T-helper 2 cell treated with Interferon-gamma antibody and Interleukin-4, amounts not matched to agents 5 μg/mL and 100 μg/mL, for 36 hours (primary cell): ENCODE results near the gene AP2M1.
A peak's percentile ranks its signal among the peaks of the same experiment; 100 is the strongest.

Source experiments
- DNase-seq: peaks from one replicate; pipeline ENCODE4 v3.0.0; 2021; ENCODE audit warnings: low spot score
- H3K27ac Mint-ChIP-seq: one replicate; pipeline ENCODE4 v1.8.0; 2021; ENCODE audit warnings: mild to moderate bottlenecking, mixed read lengths
- H3K27me3 Mint-ChIP-seq: one replicate; pipeline ENCODE4 v1.8.0; 2021; ENCODE audit warnings: low read depth, mixed read lengths
- H3K36me3 Mint-ChIP-seq: one replicate; pipeline ENCODE4 v1.8.0; 2021; ENCODE audit warnings: low read depth, mixed read lengths
- H3K4me1 Mint-ChIP-seq: one replicate; pipeline ENCODE4 v1.8.0; 2021; ENCODE audit warnings: low read depth, mixed read lengths
- H3K4me3 Mint-ChIP-seq: one replicate; pipeline ENCODE4 v1.8.0; 2022; ENCODE audit warnings: mild to moderate bottlenecking, moderate library complexity, mixed read lengths
- H3K9me3 Mint-ChIP-seq: one replicate; pipeline ENCODE4 v1.8.0; 2021; ENCODE audit warnings: mixed read lengths

The AP2M1 gene

GRCh38 chr3:184174646-184175492 lies at the start of gene AP2M1:
AP2M1 (plus strand) TSS chr3:184174855; CDS start chr3:184176994, 2,139 bp downstream.
- Mint-ChIP-seq H3K27me3 (no peaks in the 10 kb centered on the region), H3K27ac (peak within 1 kb of the TSS; percentile 90), H3K4me1 (peaks cover 20% of the 10 kb centered on the region), H3K36me3 (peaks cover 35% of the 10 kb centered on the region), H3K4me3 (peak within 1 kb of the TSS; percentile 98), H3K9me3 (no peaks in the 10 kb centered on the region)
- DNase-seq = peak; percentile 99

DNA sequence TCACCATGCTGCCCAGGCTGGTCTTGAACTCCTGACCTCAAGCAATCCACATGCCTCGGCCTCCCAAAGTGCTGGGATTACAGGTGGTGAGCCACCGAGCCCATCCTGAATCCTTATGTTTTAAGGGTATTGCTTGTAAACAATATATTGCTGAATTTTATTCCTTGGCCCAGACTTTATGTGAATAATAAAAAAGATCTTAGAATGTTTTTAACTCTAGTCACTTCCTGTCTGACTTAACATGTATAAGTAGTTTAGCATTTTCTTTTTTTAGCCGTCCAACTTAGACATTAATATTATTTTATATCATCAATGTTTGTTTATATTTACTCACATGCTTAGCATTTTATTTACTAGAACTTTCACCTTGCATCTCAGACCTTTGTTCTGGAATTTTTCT lies 48.6 kb upstream of the AP2M1 start:
- Mint-ChIP-seq H3K9me3 (no peaks in the 10 kb centered on the region), H3K27me3 (peaks cover 2% of the 10 kb centered on the region), H3K36me3 (no peaks in the 10 kb centered on the region), H3K4me1 (no peaks in the 10 kb centered on the region), H3K27ac (no peak overlapping the region), H3K4me3 (no peak overlapping the region)
- no peak for DNase-seq

DNA sequence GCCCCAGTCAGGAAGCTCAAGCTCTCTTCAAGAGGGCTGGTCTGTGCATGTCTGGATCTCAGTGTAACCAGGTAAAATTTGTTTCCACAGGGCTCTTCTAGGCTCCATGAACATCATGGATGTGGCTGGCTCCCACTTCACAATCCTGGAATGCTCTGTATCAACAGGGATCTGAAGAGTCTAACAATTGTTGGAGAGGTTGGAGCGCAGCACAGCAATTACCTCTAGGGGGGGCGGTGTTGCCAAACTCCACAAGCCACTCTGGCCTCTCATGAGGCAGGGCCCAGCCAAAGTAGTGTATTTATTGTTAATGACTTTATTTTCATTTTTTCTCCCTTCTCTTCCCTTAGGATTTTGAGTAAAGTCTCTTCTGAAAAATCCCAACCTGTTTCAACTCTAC lies 45.6 kb upstream of the AP2M1 start:
- Mint-ChIP-seq H3K36me3 (no peaks in the 10 kb centered on the region), H3K27ac (no peak overlapping the region), H3K27me3 (peaks cover 7% of the 10 kb centered on the region), H3K4me1 (peaks cover 5% of the 10 kb centered on the region), H3K4me3 (no peak overlapping the region), H3K9me3 (no peaks in the 10 kb centered on the region)
- no peak for DNase-seq

- Mint-ChIP-seq H3K27me3 (peaks cover 7% of the 10 kb centered on the region), H3K36me3 (peaks cover 10% of the 10 kb centered on the region), H3K27ac (no peak overlapping the region), H3K4me1 (peaks cover 31% of the 10 kb centered on the region), H3K9me3 (no peaks in the 10 kb centered on the region), H3K4me3 (no peak overlapping the region)
- no peak for DNase-seq
Observed at GRCh38 chr3:184132945-184133344, 41.7 kb upstream of the AP2M1 start.

DNA sequence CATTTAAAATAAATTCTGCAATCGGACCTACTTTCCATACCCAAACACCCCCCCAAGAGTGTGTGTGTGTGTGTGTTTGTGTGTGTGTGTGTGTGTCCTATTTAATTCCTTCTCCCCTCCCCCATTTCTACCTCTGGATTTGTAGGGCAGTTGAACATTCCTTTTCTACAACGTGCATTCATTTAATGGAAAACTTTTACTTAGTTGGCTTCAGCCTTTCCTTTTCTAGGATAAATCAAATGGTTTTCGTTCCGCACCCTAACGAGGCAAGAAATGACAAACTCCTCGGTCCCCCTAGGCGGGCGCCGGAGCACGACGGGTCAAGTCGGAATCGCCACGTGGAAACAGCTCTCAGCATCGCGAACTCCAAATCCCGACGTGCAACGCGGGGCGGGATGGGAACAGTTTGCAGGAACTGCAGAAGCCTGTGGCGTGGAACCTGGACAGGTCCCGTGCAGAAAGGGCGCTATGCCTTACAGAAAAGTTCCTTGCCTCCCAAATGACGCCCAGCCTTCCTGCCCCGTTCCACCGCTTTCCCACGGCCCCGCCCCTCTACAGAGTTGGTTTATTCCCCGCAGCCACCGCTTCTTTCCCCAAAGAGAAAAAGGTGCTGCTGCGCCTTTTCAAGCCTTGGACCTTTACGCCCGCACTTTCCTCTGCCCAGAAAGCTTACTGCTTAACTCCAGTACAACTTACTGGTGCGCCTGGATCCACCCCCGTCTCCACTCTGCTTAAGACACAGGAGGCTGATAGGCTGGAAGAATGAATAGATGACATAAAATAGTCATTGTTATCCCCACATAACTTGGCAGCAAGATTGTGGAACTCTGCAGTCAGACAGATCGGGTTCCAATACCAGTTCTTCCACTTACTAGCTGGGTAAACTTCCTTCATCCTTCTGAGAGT lies 40.6 kb upstream of the AP2M1 start:
- peak overlapping the region; percentile 91 for H3K27ac Mint-ChIP-seq
- H3K27me3 Mint-ChIP-seq = peaks cover 4% of the 10 kb centered on the region
- no peaks in the 10 kb centered on the region for H3K9me3 Mint-ChIP-seq
- H3K4me3 Mint-ChIP-seq = peak overlapping the region; percentile 98
- peak; percentile 53 for DNase-seq
- H3K36me3 Mint-ChIP-seq = peaks cover 10% of the 10 kb centered on the region
- peaks cover 32% of the 10 kb centered on the region for H3K4me1 Mint-ChIP-seq

DNA sequence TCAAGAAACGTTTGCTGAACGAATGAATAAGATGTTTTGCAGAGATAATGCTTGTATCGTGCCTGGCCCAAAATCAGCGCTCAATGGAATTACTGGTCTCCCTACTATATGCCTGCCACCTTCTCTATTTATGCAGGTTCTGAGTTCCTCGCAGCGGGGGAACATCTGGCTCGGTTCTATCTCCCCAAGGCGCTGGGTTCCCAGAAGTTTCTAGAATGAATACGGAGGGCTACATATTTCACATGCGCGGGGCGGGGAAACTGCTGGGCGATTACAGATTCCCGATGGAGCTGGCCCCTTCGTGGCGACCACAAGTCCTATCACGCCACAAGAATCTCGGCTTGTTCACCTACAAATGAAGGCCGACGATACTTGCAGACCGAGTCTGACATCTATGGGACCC lies 39.9 kb upstream of the AP2M1 start:
- H3K4me1 Mint-ChIP-seq = peaks cover 32% of the 10 kb centered on the region
- H3K36me3 Mint-ChIP-seq = peaks cover 10% of the 10 kb centered on the region
- DNase-seq = peak; percentile 7
- peak overlapping the region; percentile 91 for H3K27ac Mint-ChIP-seq
- peak overlapping the region; percentile 98 for H3K4me3 Mint-ChIP-seq
- H3K27me3 Mint-ChIP-seq = peaks cover 4% of the 10 kb centered on the region
- H3K9me3 Mint-ChIP-seq = no peaks in the 10 kb centered on the region

- no peaks in the 10 kb centered on the region for H3K9me3 Mint-ChIP-seq
- H3K36me3 Mint-ChIP-seq = peaks cover 15% of the 10 kb centered on the region
- H3K27ac Mint-ChIP-seq = peak within 1 kb of the TSS; percentile 91
- peak within 1 kb of the TSS; percentile 98 for H3K4me3 Mint-ChIP-seq
- peak; percentile 87 for DNase-seq
- H3K27me3 Mint-ChIP-seq = peaks cover 4% of the 10 kb centered on the region
- peaks cover 32% of the 10 kb centered on the region for H3K4me1 Mint-ChIP-seq
Observed at GRCh38 chr3:184135149-184135910, 39.3 kb upstream of the AP2M1 start, which contains the start of gene EIF2B5. EIF2B5 (plus strand) TSS chr3:184135358; CDS start chr3:184135386, 28 bp downstream.

GRCh38 chr3:184135911-184136260 lies 38.8 kb upstream of the AP2M1 start:
- Mint-ChIP-seq H3K9me3 (no peaks in the 10 kb centered on the region), H3K27ac (peak overlapping the region; percentile 91), H3K4me1 (peaks cover 32% of the 10 kb centered on the region), H3K4me3 (peak overlapping the region; percentile 98), H3K27me3 (peaks cover 4% of the 10 kb centered on the region), H3K36me3 (peaks cover 20% of the 10 kb centered on the region)
- no peak for DNase-seq

- no peaks in the 10 kb centered on the region for H3K9me3 Mint-ChIP-seq
- no peak overlapping the region for H3K4me3 Mint-ChIP-seq
- H3K4me1 Mint-ChIP-seq = peaks cover 20% of the 10 kb centered on the region
- DNase-seq = no peak
- H3K27me3 Mint-ChIP-seq = no peaks in the 10 kb centered on the region
- H3K36me3 Mint-ChIP-seq = peaks cover 44% of the 10 kb centered on the region
- H3K27ac Mint-ChIP-seq = no peak overlapping the region
Observed at GRCh38 chr3:184140436-184140835, 34.2 kb upstream of the AP2M1 start.

DNA sequence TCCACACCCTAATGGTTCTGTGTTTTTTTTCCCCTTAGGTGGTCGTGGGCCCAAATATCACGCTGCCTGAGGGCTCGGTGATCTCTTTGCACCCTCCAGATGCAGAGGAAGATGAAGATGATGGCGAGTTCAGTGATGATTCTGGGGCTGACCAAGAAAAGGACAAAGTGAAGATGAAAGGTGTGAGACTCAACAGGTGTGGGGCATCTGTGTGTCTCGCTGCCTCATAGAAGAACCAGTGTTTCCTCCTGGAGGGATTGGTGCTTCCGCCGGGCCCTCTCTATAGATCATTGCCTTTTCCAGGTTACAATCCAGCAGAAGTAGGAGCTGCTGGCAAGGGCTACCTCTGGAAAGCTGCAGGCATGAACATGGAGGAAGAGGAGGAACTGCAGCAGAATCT lies 32.5 kb upstream of the AP2M1 start:
- peaks cover 41% of the 10 kb centered on the region for H3K36me3 Mint-ChIP-seq
- H3K9me3 Mint-ChIP-seq = no peaks in the 10 kb centered on the region
- DNase-seq = no peak
- no peaks in the 10 kb centered on the region for H3K27me3 Mint-ChIP-seq
- H3K27ac Mint-ChIP-seq = no peak overlapping the region
- H3K4me3 Mint-ChIP-seq = no peak overlapping the region
- H3K4me1 Mint-ChIP-seq = peaks cover 7% of the 10 kb centered on the region

DNA sequence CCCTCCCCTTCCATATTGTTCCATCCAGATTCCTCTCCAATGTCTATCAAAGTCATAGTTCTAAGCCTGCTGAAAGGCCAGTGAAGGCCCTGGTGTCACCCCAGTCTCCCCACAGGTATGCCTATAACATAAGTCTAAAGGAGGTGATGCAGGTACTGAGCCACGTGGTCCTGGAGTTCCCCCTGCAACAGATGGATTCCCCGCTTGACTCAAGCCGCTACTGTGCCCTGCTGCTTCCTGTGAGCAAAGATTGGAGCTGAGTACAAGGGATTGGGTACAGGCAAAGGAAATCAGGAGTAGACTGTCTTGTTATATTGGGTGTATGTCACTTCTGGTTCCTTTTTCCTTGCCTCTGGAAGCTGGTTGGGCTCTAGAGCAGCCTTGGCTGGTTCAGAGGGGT lies 31.3 kb upstream of the AP2M1 start:
- no peak overlapping the region for H3K27ac Mint-ChIP-seq
- H3K27me3 Mint-ChIP-seq = no peaks in the 10 kb centered on the region
- no peak overlapping the region for H3K4me3 Mint-ChIP-seq
- peaks cover 36% of the 10 kb centered on the region for H3K36me3 Mint-ChIP-seq
- no peak for DNase-seq
- H3K9me3 Mint-ChIP-seq = no peaks in the 10 kb centered on the region
- H3K4me1 Mint-ChIP-seq = no peaks in the 10 kb centered on the region

DNA sequence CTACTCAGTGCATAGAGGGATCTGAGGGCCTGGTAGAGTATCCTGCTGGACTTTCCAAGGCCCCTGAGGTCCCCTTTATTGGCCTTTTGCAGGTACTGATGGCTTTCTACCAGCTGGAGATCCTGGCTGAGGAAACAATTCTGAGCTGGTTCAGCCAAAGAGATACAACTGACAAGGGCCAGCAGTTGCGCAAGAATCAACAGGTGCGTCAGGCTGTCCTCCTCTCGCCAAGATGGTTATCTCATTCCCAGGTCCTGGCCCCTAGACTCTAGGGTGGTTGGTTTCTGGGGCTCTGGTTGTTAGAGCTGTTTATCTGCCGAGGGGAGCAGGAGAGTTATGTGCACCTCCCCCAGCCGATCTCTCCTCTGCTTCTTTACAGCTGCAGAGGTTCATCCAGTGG lies 30.1 kb upstream of the AP2M1 start:
- Mint-ChIP-seq H3K4me3 (no peak overlapping the region), H3K27ac (no peak overlapping the region), H3K4me1 (peaks cover 2% of the 10 kb centered on the region), H3K36me3 (peaks cover 36% of the 10 kb centered on the region), H3K9me3 (no peaks in the 10 kb centered on the region), H3K27me3 (no peaks in the 10 kb centered on the region)
- no peak for DNase-seq

- Mint-ChIP-seq H3K36me3 (peaks cover 33% of the 10 kb centered on the region), H3K27ac (no peak overlapping the region), H3K4me1 (peaks cover 2% of the 10 kb centered on the region), H3K27me3 (no peaks in the 10 kb centered on the region), H3K9me3 (no peaks in the 10 kb centered on the region), H3K4me3 (no peak overlapping the region)
- DNase-seq = no peak
Observed at GRCh38 chr3:184145111-184145524, 29.5 kb upstream of the AP2M1 start.
